PC-3 (cell line): ENCODE data around the gene TOX3. TPM values are rescaled to one million over a fixed set of nuclear protein-coding genes. Genes with fewer than 3 reads are reported as not detected.

Source experiments
- ATAC-seq: fragments of 200-7000 bp; cut with Tn5 transposase; 2 replicates; pipeline ENCODE4 v1.9.1; 2020; ENCODE audit warnings: mild to moderate bottlenecking, moderate library complexity
- BruUV-seq: library from RNA; stranded (reverse); fragments of 400-500 nt; replicated peaks from 2 replicates; lab custom pipeline; 2021; lab: Mats Ljungman, UMichigan
- CTCF ChIA-PET: fragments of 300-600 bp; sonication (Branson Sonifier 250); formaldehyde crosslinking; loops from one replicate; lab custom pipeline; 2022; ENCODE audit warnings: antibody characterized with exemption; lab: Charles Lee
- POLR2A ChIA-PET: fragments of 300-600 bp; sonication (Branson Sonifier 250); formaldehyde crosslinking; loops from one replicate; lab custom pipeline; 2022; ENCODE audit warnings: antibody characterized with exemption; ENCODE audit not compliant: unreplicated experiment; lab: Charles Lee
- DNase-seq: peaks from one replicate; pipeline ENCODE4 v3.0.0-alpha.2; 2015
- H2AFZ ChIP-seq: fragments of 300-600 bp; sonication (generic); 2 replicates; pipeline ENCODE4 v1.6.0; 2016; ENCODE audit warnings: antibody characterized with exemption, low read length
- H3F3A ChIP-seq: fragments of 300-600 bp; sonication (generic); one replicate; pipeline ENCODE4 v1.6.0; 2017; ENCODE audit warnings: antibody characterized with exemption, low read length, control low read depth, mild to moderate bottlenecking; ENCODE audit not compliant: unreplicated experiment
- H3K27ac ChIP-seq: fragments of 300-600 bp; sonication (generic); 2 replicates; pipeline ENCODE4 v1.5.1; 2016; ENCODE audit warnings: mild to moderate bottlenecking, low read length
- H3K27me3 ChIP-seq: fragments of 300-600 bp; sonication (generic); 2 replicates; pipeline ENCODE4 v1.6.1; 2016; ENCODE audit warnings: low read length, mixed read lengths
- H3K36me3 ChIP-seq: fragments of 300-600 bp; sonication (generic); 2 replicates; pipeline ENCODE4 v1.6.1; 2016; ENCODE audit warnings: low read depth, mixed run types, low read length, mixed read lengths
- H3K4me1 ChIP-seq: fragments of 300-600 bp; sonication (generic); 2 replicates; pipeline ENCODE4 v1.5.1; 2016; ENCODE audit warnings: low read length; ENCODE audit not compliant: insufficient read depth
- H3K4me2 ChIP-seq: fragments of 300-600 bp; sonication (generic); 2 replicates; pipeline ENCODE4 v1.6.0; 2016; ENCODE audit warnings: low read length
- H3K4me3 ChIP-seq: fragments of 300-600 bp; sonication (generic); 2 replicates; pipeline ENCODE4 v1.5.1; 2016; ENCODE audit warnings: mild to moderate bottlenecking, low read length, mixed read lengths
- H3K79me2 ChIP-seq: fragments of 300-600 bp; sonication (generic); 2 replicates; pipeline ENCODE4 v1.6.1; 2017; ENCODE audit warnings: low read length, mixed read lengths
- H3K9ac ChIP-seq: fragments of 300-600 bp; sonication (generic); 2 replicates; pipeline ENCODE4 v1.6.0; 2016; ENCODE audit warnings: mild to moderate bottlenecking, low read length
- H3K9me2 ChIP-seq: fragments of 300-600 bp; sonication (generic); replicated peaks from 2 replicates; pipeline ENCODE4 v1.6.1; 2016; ENCODE audit warnings: mixed run types, low read length, mixed read lengths
- H3K9me3 ChIP-seq: fragments of 300-600 bp; sonication (generic); 2 replicates; pipeline ENCODE4 v1.6.1; 2016; ENCODE audit warnings: low read length, mixed read lengths
- H4K20me1 ChIP-seq: fragments of 300-600 bp; sonication (generic); 2 replicates; pipeline ENCODE4 v1.6.1; 2016; ENCODE audit warnings: low read length, mixed read lengths
- CTCF ChIP-seq: fragments of 300-600 bp; sonication (generic); conservative IDR thresholded peaks from 2 replicates; pipeline ENCODE4 v1.5.1; 2017; ENCODE audit warnings: antibody characterized with exemption, low read depth, mild to moderate bottlenecking, low read length
- EZH2 ChIP-seq: fragments of 300-600 bp; sonication (generic); IDR thresholded peaks from one replicate; pipeline ENCODE4 v1.6.1; 2017; ENCODE audit warnings: antibody characterized with exemption, mild to moderate bottlenecking, low read length; ENCODE audit not compliant: unreplicated experiment
- EZH2phosphoT487 ChIP-seq: fragments of 300-600 bp; sonication (generic); IDR thresholded peaks from 2 replicates; pipeline ENCODE4 v1.6.1; 2018; ENCODE audit warnings: mild to moderate bottlenecking, antibody characterized with exemption, low read length, borderline replicate concordance
- intact Hi-C: fragments of 100-400 bp; cut with micrococcal nuclease; formaldehyde crosslinking; loops from 2 replicates; pipeline ENCODE4 v1.9.0; 2023
- total RNA-seq: library from RNA; depleted of rRNA; stranded (reverse); fragments of >200 nt; gene quantifications from 2 replicates; pipeline ENCODE4 v1.2.3, GENCODE V29; 2014

The TOX3 gene
- total RNA-seq, 1 experiment from 2014 or later: not detected

- no peak for DNase-seq
- Histone ChIP-seq H3K79me2 (no peaks in the 10 kb centered on the region), H3K4me2 (no peak overlapping the region), H2AFZ (no peak overlapping the region), H3K27me3 (no peaks in the 10 kb centered on the region), H3K9ac (no peak overlapping the region), H3K4me3 (no peak overlapping the region), H3K36me3 (no peaks in the 10 kb centered on the region), H3K9me3 (no peaks in the 10 kb centered on the region), H3F3A (no peaks in the 10 kb centered on the region), H3K9me2 (no peaks in the 10 kb centered on the region), H3K4me1 (no peaks in the 10 kb centered on the region), H3K27ac (no peak overlapping the region), H4K20me1 (no peaks in the 10 kb centered on the region)
- ChIA-PET POLR2A (no interaction called here), CTCF (no interaction called here)
- TF ChIP-seq CTCF (no peak), EZH2phosphoT487 (no peak), EZH2 (no peak)
- intact Hi-C loops: no loop called here
- no peak for ATAC-seq
- BruUV-seq: no TSS peak
These were observed 79.2 kb downstream of the TOX3 start for GRCh38 chr16:52467753-52468152.

DNA sequence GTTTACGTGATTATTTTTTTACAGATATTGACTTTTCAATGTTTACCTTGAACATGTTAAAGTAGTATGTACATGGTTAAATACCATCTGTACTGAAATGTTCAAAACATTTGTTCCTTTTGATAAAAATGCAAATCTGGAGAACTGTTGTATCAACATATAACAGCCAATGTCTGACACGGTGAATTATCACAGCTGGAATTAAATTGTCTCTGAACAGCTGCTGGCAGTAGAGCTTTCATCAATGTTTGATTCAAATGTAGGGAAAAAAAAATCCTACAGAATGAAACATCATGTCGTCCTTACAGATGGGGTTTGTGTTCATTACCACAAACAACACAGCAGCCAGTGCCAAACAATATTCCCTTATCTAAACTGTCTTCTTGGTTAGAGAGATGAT, 79.9 kb downstream of the TOX3 start:
- no peak for TF ChIP-seq CTCF
- no peak for TF ChIP-seq EZH2
- no peak for TF ChIP-seq EZH2phosphoT487
- H3K4me3 ChIP-seq: no peak overlapping the region
- CTCF ChIA-PET: no interaction called here
- intact Hi-C loops: no loop called here
- no peak overlapping the region for H2AFZ ChIP-seq
- H3F3A ChIP-seq: no peaks in the 10 kb centered on the region
- H3K9me3 ChIP-seq: no peaks in the 10 kb centered on the region
- H3K9ac ChIP-seq: no peak overlapping the region
- POLR2A ChIA-PET: no interaction called here
- no peaks in the 10 kb centered on the region for H3K36me3 ChIP-seq
- DNase-seq (no peak), ATAC-seq (no peak)
- H3K27ac ChIP-seq: no peak overlapping the region
- no peaks in the 10 kb centered on the region for H3K4me1 ChIP-seq
- no peaks in the 10 kb centered on the region for H3K27me3 ChIP-seq
- no peak overlapping the region for H3K4me2 ChIP-seq
- no TSS peak for BruUV-seq
- H4K20me1 ChIP-seq: no peaks in the 10 kb centered on the region
- H3K9me2 ChIP-seq: no peaks in the 10 kb centered on the region
- H3K79me2 ChIP-seq: no peaks in the 10 kb centered on the region

DNA sequence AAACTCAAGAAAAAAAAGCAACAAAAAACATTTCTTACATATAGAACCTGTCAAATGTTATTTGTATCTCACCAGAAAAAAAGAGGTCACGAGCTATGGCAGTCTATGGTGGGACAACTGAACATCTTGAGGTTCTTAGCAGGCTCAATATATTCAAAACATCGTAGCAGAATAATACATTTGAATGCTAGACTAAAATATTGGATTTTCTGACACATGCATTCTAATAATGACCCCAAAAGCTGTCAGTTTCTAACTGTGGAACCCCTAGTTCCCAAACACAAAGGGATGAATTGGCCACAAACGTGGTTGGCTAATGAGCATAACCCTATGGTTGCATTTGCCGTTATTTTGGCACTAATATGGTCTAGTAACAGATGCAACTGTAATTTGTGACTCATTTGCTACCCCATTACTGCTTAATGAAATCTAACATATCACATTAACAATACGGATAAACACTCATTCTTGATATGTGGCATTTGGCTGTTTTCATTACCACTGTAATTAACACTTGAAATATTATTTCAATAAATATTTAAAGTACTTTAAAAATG, 81.2 kb downstream of the TOX3 start:
- TF ChIP-seq CTCF: no peak
- TF ChIP-seq EZH2: no peak
- no peak for TF ChIP-seq EZH2phosphoT487
- intact Hi-C loops: no loop called here
- Histone ChIP-seq H3K27me3 (no peaks in the 10 kb centered on the region), H3F3A (no peaks in the 10 kb centered on the region), H3K4me3 (no peak overlapping the region), H2AFZ (no peak overlapping the region), H3K9me2 (no peaks in the 10 kb centered on the region), H3K4me2 (no peak overlapping the region), H3K36me3 (no peaks in the 10 kb centered on the region), H4K20me1 (no peaks in the 10 kb centered on the region), H3K4me1 (no peaks in the 10 kb centered on the region), H3K79me2 (no peaks in the 10 kb centered on the region), H3K27ac (no peak overlapping the region), H3K9ac (no peak overlapping the region), H3K9me3 (no peaks in the 10 kb centered on the region)
- no peak for DNase-seq
- CTCF ChIA-PET: no interaction called here
- ATAC-seq: no peak
- no TSS peak for BruUV-seq
- POLR2A ChIA-PET: no interaction called here
